Activated CD4-positive, alpha-beta memory T cell treated with anti-CD3 and anti-CD28 coated beads for 36 hours (primary cell): ENCODE data around the gene L3HYPDH. TPM values are rescaled to one million over a fixed set of nuclear protein-coding genes. Genes with fewer than 3 reads are reported as not detected.

ENCODE experiments used
- CTCF ChIA-PET: fragments of 350-600 bp; sonication (Branson Sonifier 250); formaldehyde crosslinking; loops from one replicate; lab custom pipeline; 2021; ENCODE audit warnings: antibody characterized with exemption, inconsistent platforms; lab: Charles Lee
- POLR2A ChIA-PET: fragments of 350-600 bp; sonication (Branson Sonifier 250); formaldehyde crosslinking; loops from one replicate; lab custom pipeline; 2021; ENCODE audit warnings: antibody characterized with exemption; lab: Charles Lee
- DNase-seq: peaks from one replicate; pipeline ENCODE4 v3.0.0-alpha.2; 2020
- H3K27ac Mint-ChIP-seq: one replicate; pipeline ENCODE4 v1.8.0; 2021; ENCODE audit warnings: mixed read lengths
- H3K27me3 Mint-ChIP-seq: one replicate; pipeline ENCODE4 v1.8.0; 2021; ENCODE audit warnings: mixed read lengths
- H3K36me3 Mint-ChIP-seq: one replicate; pipeline ENCODE4 v1.8.0; 2021; ENCODE audit warnings: mixed read lengths
- H3K4me1 Mint-ChIP-seq: one replicate; pipeline ENCODE4 v1.8.0; 2021; ENCODE audit warnings: low read depth, mixed read lengths
- H3K4me3 Mint-ChIP-seq: one replicate; pipeline ENCODE4 v1.8.0; 2021; ENCODE audit warnings: mild to moderate bottlenecking, mixed read lengths
- H3K9me3 Mint-ChIP-seq: one replicate; pipeline ENCODE4 v1.8.0; 2021; ENCODE audit warnings: mixed read lengths
- intact Hi-C: fragments of 100-400 bp; cut with micrococcal nuclease; formaldehyde crosslinking; loops from one replicate; pipeline ENCODE4 v1.15.1; 2023
- total RNA-seq, 2 experiments: library from RNA; stranded (reverse); gene quantifications; one replicate each; pipeline ENCODE4 v1.2.3, GENCODE V29; 2021

Gene L3HYPDH
- total RNA-seq, 2 experiments from 2014 or later: 7.8 to 7.9 TPM

DNA sequence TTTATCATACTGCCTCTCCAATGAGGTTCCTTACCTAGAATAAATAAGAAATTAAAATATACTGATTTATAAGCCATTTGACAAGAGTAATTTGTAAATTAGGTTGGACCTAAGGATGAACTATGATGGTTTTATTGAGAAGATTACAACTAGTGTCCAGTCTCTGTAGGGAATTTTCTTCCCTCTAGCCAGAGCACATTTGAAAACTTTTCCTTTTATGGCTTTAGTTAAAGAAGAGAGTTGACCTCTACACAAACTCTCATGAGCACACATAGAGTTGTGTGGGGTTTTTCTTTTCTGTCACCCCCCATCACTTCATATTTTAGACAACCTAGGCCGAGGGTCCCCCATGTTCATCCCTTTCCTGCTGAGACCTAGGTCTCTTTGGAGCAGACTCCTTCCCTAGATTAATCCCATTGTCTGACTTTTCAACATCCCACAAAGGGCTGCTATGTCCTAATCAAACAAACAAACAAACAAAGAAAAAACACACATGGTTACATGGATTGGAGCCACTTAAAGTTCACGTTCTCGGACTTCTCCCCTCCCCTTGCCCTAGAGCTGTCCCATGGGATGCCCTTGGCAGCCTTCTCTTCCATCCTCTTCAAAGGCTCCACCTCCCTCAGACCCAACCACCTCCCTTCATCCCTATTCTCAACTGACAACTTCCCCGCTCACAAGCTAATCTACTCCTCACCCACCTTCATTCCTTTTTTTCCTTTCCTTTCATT is 59.7 kb downstream of the L3HYPDH start:
- no peaks in the 10 kb centered on the region for H3K36me3 Mint-ChIP-seq
- CTCF ChIA-PET: interaction anchor here (1.4 kb wide), 1 partner anchor 295 kb away, joined by 4 read pairs; no protein-coding TSS in a partner anchor

More for the DNA sequence above, 59.7 kb downstream of the L3HYPDH start:
- intact Hi-C loops: loop anchor here (5.0 kb wide), 1 partner anchor 297 kb away; no protein-coding TSS in a partner anchor
- H3K27me3 Mint-ChIP-seq: peaks cover 8% of the 10 kb centered on the region
- H3K4me1 Mint-ChIP-seq: peaks cover 3% of the 10 kb centered on the region
- H3K9me3 Mint-ChIP-seq: no peaks in the 10 kb centered on the region
- no peak for DNase-seq
- POLR2A ChIA-PET: no interaction called here
- no peak overlapping the region for H3K4me3 Mint-ChIP-seq
- no peak overlapping the region for H3K27ac Mint-ChIP-seq

Other genes starting within 250 kb of the L3HYPDH start
- under 1 TPM; 0.51 to 0.74 TPM for gene GPR135, start 19.0 kb downstream of the L3HYPDH start, total RNA-seq
- gene JKAMP, start 109 bp upstream of the L3HYPDH start, total RNA-seq: 10 to 100 TPM; 21.0 to 26.4 TPM
- not detected for gene CCDC175, start 92.4 kb upstream of the L3HYPDH start, total RNA-seq